HCT116 (cell line): ENCODE data around the gene C10orf143. TPM values are rescaled to one million over a fixed set of nuclear protein-coding genes. Genes with fewer than 3 reads are reported as not detected.

ENCODE experiments used
- ATAC-seq: fragments of 200-7000 bp; cut with Tn5 transposase; 2 replicates; pipeline ENCODE4 v1.9.1; 2020; ENCODE audit warnings: mild to moderate bottlenecking, moderate library complexity
- BruUV-seq: library from RNA; stranded (reverse); fragments of 400-500 nt; replicated peaks from 2 replicates; lab custom pipeline; 2021; lab: Mats Ljungman, UMichigan
- CTCF ChIA-PET: fragments of 300-600 bp; sonication (Branson Sonifier 250); formaldehyde crosslinking; loops from one replicate; lab custom pipeline; 2021; ENCODE audit warnings: antibody characterized with exemption; lab: Charles Lee
- POLR2A ChIA-PET: fragments of 300-600, 350-600 bp; sonication (Branson Sonifier 250); formaldehyde crosslinking; loops from one replicate; lab custom pipeline; 2021; ENCODE audit warnings: antibody characterized with exemption; lab: Charles Lee
- RAD21 ChIA-PET, 2 experiments: fragments of 300-600 bp; sonication (Branson Sonifier 250); formaldehyde crosslinking; loops; one replicate each; lab custom pipeline; 2023; ENCODE audit warnings: low total read pairs in 2 of 2; ENCODE audit not compliant: uncharacterized antibody in 2 of 2, unreplicated experiment in 2 of 2, low non-redundant PET in 1 of 2; lab: Charles Lee
- DNase-seq: peaks from one replicate; pipeline ENCODE4 v3.0.0-alpha.2; 2010; ENCODE audit warnings: low read depth, low spot score
- H2AFZ ChIP-seq: fragments of 200-600 bp; shearing (Covaris generic), sonication (generic); 2 replicates; pipeline ENCODE4 v1.6.1; 2017; ENCODE audit warnings: low read depth, mixed run types, mixed read lengths, antibody characterized with exemption, low read length; ENCODE audit not compliant: poor library complexity, severe bottlenecking
- H3K27ac ChIP-seq: 2 replicates; pipeline ENCODE4 v1.5.1; 2012; ENCODE audit warnings: low read depth, low read length
- H3K27me3 ChIP-seq: fragments of 200-600 bp; sonication (generic); 2 replicates; pipeline ENCODE4 v1.6.1; 2016; ENCODE audit warnings: mixed run types, low read length, mixed read lengths; ENCODE audit not compliant: insufficient read depth
- H3K36me3 ChIP-seq, 2 experiments: fragments of 200-500 bp in 1 of 2; fragments of 200-600 bp in 1 of 2; sonication (Bioruptor generic) in 1 of 2; sonication (generic) in 1 of 2; 2 replicates each; pipeline versions ENCODE4 v1.5.1 to v1.6.1; 2014 to 2016; ENCODE audit warnings: low read length in 2 of 2, inconsistent platforms in 1 of 2, mixed read lengths in 1 of 2, mixed run types in 1 of 2; ENCODE audit not compliant: insufficient read depth in 2 of 2, control insufficient read depth in 1 of 2
- H3K4me1 ChIP-seq, 2 experiments: fragments of 200-600 bp in 1 of 2; sonication (generic) in 1 of 2; 2 replicates each; pipeline versions ENCODE4 v1.5.1 to v1.6.1; 2012 to 2017; ENCODE audit warnings: low read length in 2 of 2, inconsistent platforms in 1 of 2, mild to moderate bottlenecking in 1 of 2, mixed read lengths in 1 of 2, mixed run types in 1 of 2, moderate library complexity in 1 of 2; ENCODE audit not compliant: insufficient read depth in 2 of 2, control insufficient read depth in 1 of 2
- H3K4me2 ChIP-seq: fragments of 200-600 bp; sonication (generic); 2 replicates; pipeline ENCODE4 v1.6.1; 2017; ENCODE audit warnings: mixed run types, low read length, mixed read lengths
- H3K4me3 ChIP-seq, 2 experiments: fragments of 200-600 bp in 1 of 2; sonication (generic) in 1 of 2; replicated peaks in 1 of 2; 2 replicates each; pipeline ENCODE4 v1.5.1; 2011 to 2016; ENCODE audit warnings: low read length in 2 of 2, control low read depth in 1 of 2, low read depth in 1 of 2, mild to moderate bottlenecking in 1 of 2, mixed read lengths in 1 of 2, mixed run types in 1 of 2
- H3K79me2 ChIP-seq: fragments of 200-600 bp; sonication (generic); 2 replicates; pipeline ENCODE4 v1.6.1; 2017; ENCODE audit warnings: mild to moderate bottlenecking, mixed run types, low read length, moderate library complexity, mixed read lengths; ENCODE audit not compliant: insufficient read depth
- H3K9ac ChIP-seq: fragments of 200-600 bp; sonication (generic); 2 replicates; pipeline ENCODE4 v1.6.1; 2016; ENCODE audit warnings: low read length, mixed read lengths
- H3K9me2 ChIP-seq: fragments of 200-600 bp; sonication (generic), shearing (Covaris generic); 2 replicates; pipeline ENCODE4 v1.6.1; 2017; ENCODE audit warnings: mixed run types, mild to moderate bottlenecking, moderate library complexity; ENCODE audit not compliant: insufficient read depth
- H3K9me3 ChIP-seq, 2 experiments: fragments of 200-500 bp in 1 of 2; fragments of 200-600 bp in 1 of 2; sonication (Bioruptor generic) in 1 of 2; sonication (generic) in 1 of 2; 2 replicates each; pipeline ENCODE4 v1.6.1; 2014 to 2017; ENCODE audit warnings: low read length in 2 of 2, mixed read lengths in 2 of 2, inconsistent platforms in 1 of 2, low read depth in 1 of 2, mild to moderate bottlenecking in 1 of 2, mixed run types in 1 of 2, moderate library complexity in 1 of 2; ENCODE audit not compliant: control insufficient read depth in 1 of 2, insufficient read depth in 1 of 2
- H4K20me1 ChIP-seq: fragments of 200-600 bp; sonication (generic), shearing (Covaris generic); 2 replicates; pipeline ENCODE4 v1.6.1; 2017; ENCODE audit warnings: mixed run types, mild to moderate bottlenecking, moderate library complexity; ENCODE audit not compliant: insufficient read depth
- CEBPB ChIP-seq: IDR thresholded peaks from 2 replicates; pipeline ENCODE4 v1.6.1; 2012; ENCODE audit warnings: low read depth
- EGR1 ChIP-seq: IDR thresholded peaks from 2 replicates; pipeline ENCODE4 v1.6.1; 2012; ENCODE audit warnings: low read depth
- JUND ChIP-seq: IDR thresholded peaks from 2 replicates; pipeline ENCODE4 v1.6.1; 2012
- POLR2AphosphoS5 ChIP-seq: IDR thresholded peaks from 2 replicates; pipeline ENCODE4 v1.6.1; 2011; ENCODE audit warnings: mild to moderate bottlenecking, low read depth, low read length, moderate library complexity
- SIN3A ChIP-seq: IDR thresholded peaks from 2 replicates; pipeline ENCODE4 v1.6.1; 2012; ENCODE audit warnings: low read depth
- SP1 ChIP-seq: IDR thresholded peaks from 2 replicates; pipeline ENCODE4 v1.6.1; 2012; ENCODE audit warnings: low read depth
- TCF7L2 ChIP-seq: IDR thresholded peaks from 2 replicates; pipeline ENCODE4 v1.7.0; 2011; ENCODE audit warnings: borderline replicate concordance, inconsistent platforms; ENCODE audit not compliant: insufficient read depth, insufficient read length; ENCODE audit errors: extremely low read depth
- ZFX ChIP-seq: fragments of 450-650 bp; IDR thresholded peaks from 2 replicates; pipeline ENCODE4 v1.6.1; 2017
- intact Hi-C: fragments of 100-400 bp; cut with micrococcal nuclease; formaldehyde crosslinking; loops from 2 replicates; pipeline ENCODE4 v1.10.0; 2022
- total RNA-seq: library from RNA; stranded (reverse); gene quantifications from one replicate; pipeline ENCODE4 v1.2.1, GENCODE V29; 2021; ENCODE audit not compliant: unreplicated experiment
- TF ChIP-seq, protein P1 (sequence below): IDR thresholded peaks from 2 replicates; pipeline ENCODE4 v1.6.1; 2012
- TF ChIP-seq, protein P2 (sequence below): IDR thresholded peaks from 2 replicates; pipeline ENCODE4 v1.6.1; 2011; ENCODE audit warnings: mild to moderate bottlenecking, low read length, moderate library complexity; ENCODE audit not compliant: insufficient replicate concordance; ENCODE audit errors: extremely low read depth
- TF ChIP-seq, protein P3 (sequence below), 3 experiments: fragments of 200-600 bp in 1 of 3; sonication (generic) in 1 of 3; IDR thresholded peaks in 2 of 3; conservative IDR thresholded peaks in 1 of 3; 2 replicates each; pipeline ENCODE4 v1.5.1; 2012 to 2017; ENCODE audit warnings: low read depth in 2 of 3, low read length in 2 of 3, antibody characterized with exemption in 1 of 3, borderline replicate concordance in 1 of 3, control low read depth in 1 of 3, mild to moderate bottlenecking in 1 of 3, mixed read lengths in 1 of 3, mixed run types in 1 of 3, moderate library complexity in 1 of 3; ENCODE audit not compliant: insufficient read depth in 1 of 3

The C10orf143 gene
- total RNA-seq, 1 experiment from 2014 or later: 0.66 TPM

DNA sequence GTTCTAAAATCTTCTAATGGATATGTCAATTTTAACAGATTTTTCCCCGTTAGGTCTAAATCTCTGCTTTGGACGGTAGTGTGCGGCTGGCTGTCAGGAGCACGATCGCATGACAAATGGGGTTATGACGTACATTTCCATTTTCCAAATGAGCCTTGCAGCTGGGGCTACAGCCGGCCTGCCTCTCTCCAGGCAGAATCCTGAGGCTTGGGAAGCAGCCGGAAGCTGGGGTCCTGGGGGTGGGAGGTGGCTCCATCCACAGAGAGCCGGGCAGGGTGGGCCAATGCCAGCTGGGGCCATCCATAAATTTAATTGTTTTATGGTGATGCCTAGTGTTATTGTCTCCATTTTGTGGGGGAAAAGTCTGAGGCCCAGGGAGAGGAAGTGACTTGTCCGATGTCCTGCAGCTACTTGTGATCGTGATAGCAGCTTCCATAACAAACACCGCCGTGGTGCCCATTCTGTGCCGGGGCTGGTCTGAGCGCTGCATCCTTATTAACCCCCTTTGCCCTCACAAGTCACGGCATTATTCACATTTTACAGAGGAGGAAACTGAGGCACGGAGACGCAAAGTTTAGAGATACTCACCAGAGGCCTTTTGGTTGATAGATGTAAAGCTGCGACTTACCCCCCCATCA is 93.5 kb downstream of the C10orf143 start:
- no peak for ATAC-seq

DNA sequence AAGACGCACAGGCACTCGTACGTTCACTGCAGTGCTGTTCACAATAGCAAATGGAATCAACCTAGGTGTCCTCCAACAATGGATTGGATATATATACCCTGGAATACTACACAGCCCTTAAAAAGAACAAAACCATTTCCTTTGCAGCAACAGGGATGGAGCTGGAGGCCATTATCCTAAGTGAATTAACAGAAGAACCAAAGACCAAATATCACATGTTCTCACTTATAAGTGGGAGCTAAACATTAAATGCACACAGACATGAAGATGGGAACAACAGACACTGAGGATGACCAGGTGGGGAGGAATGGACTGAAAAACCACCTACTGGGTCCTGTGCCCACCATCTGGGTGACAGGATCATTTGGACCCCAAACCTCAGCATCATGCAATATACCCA is 94.5 kb downstream of the C10orf143 start:
- Histone ChIP-seq H3K36me3 (no peaks in the 10 kb centered on the region), H3K4me2 (no peak overlapping the region), H2AFZ (no peak overlapping the region), H3K4me1 (no peaks in the 10 kb centered on the region), H4K20me1 (no peaks in the 10 kb centered on the region), H3K79me2 (no peaks in the 10 kb centered on the region), H3K9ac (no peak overlapping the region), H3K4me3 (no peak overlapping the region), H3K9me3 (no peaks in the 10 kb centered on the region), H3K27me3 (no peaks in the 10 kb centered on the region), H3K9me2 (no peaks in the 10 kb centered on the region)
- ChIA-PET POLR2A (no interaction called here), CTCF (no interaction called here)
- BruUV-seq: no TSS peak
- no peak for ATAC-seq
- intact Hi-C loops: no loop called here
- TF ChIP-seq JUND (no peak), SP1 (no peak), CEBPB (no peak), EGR1 (no peak), SIN3A (no peak), ZFX (no peak), POLR2AphosphoS5 (no peak)
- TF ChIP-seq, protein P1, sequence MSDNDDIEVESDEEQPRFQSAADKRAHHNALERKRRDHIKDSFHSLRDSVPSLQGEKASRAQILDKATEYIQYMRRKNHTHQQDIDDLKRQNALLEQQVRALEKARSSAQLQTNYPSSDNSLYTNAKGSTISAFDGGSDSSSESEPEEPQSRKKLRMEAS: no peak
- TF ChIP-seq, protein P2, sequence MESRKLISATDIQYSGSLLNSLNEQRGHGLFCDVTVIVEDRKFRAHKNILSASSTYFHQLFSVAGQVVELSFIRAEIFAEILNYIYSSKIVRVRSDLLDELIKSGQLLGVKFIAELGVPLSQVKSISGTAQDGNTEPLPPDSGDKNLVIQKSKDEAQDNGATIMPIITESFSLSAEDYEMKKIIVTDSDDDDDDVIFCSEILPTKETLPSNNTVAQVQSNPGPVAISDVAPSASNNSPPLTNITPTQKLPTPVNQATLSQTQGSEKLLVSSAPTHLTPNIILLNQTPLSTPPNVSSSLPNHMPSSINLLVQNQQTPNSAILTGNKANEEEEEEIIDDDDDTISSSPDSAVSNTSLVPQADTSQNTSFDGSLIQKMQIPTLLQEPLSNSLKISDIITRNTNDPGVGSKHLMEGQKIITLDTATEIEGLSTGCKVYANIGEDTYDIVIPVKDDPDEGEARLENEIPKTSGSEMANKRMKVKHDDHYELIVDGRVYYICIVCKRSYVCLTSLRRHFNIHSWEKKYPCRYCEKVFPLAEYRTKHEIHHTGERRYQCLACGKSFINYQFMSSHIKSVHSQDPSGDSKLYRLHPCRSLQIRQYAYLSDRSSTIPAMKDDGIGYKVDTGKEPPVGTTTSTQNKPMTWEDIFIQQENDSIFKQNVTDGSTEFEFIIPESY: no peak
- TF ChIP-seq, protein P3, sequence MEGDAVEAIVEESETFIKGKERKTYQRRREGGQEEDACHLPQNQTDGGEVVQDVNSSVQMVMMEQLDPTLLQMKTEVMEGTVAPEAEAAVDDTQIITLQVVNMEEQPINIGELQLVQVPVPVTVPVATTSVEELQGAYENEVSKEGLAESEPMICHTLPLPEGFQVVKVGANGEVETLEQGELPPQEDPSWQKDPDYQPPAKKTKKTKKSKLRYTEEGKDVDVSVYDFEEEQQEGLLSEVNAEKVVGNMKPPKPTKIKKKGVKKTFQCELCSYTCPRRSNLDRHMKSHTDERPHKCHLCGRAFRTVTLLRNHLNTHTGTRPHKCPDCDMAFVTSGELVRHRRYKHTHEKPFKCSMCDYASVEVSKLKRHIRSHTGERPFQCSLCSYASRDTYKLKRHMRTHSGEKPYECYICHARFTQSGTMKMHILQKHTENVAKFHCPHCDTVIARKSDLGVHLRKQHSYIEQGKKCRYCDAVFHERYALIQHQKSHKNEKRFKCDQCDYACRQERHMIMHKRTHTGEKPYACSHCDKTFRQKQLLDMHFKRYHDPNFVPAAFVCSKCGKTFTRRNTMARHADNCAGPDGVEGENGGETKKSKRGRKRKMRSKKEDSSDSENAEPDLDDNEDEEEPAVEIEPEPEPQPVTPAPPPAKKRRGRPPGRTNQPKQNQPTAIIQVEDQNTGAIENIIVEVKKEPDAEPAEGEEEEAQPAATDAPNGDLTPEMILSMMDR (IDR thresholded peaks at IDR 0.05 in 2 of 3, conservative IDR thresholded peaks at IDR 0.05 in 1 of 3; ENCODE audit: borderline replicate concordance in 1 of 3, insufficient read depth in 1 of 3, low read depth in 2 of 3, low read length in 2 of 3): no peak
- TF ChIP-seq, all 23 proteins: peak for 0
- DNase-seq: no peak
- RAD21 ChIA-PET: no interaction called here
- no peak overlapping the region for H3K27ac ChIP-seq

More for the DNA sequence above, 93.5 kb downstream of the C10orf143 start:
- no peak for TF ChIP-seq TCF7L2
- RAD21 ChIA-PET: no interaction called here
- H3K9me3 ChIP-seq: no peaks in the 10 kb centered on the region
- H3K27me3 ChIP-seq: no peaks in the 10 kb centered on the region
- H2AFZ ChIP-seq: no peak overlapping the region
- POLR2A ChIA-PET: no interaction called here
- no peak overlapping the region for H3K9ac ChIP-seq
- H3K4me3 ChIP-seq: no peak overlapping the region
- DNase-seq: no peak
- intact Hi-C loops: no loop called here
- no peaks in the 10 kb centered on the region for H3K79me2 ChIP-seq
- BruUV-seq: no TSS peak
- H3K4me2 ChIP-seq: no peak overlapping the region
- no peaks in the 10 kb centered on the region for H4K20me1 ChIP-seq
- no peaks in the 10 kb centered on the region for H3K36me3 ChIP-seq
- H3K4me1 ChIP-seq: no peaks in the 10 kb centered on the region
- H3K9me2 ChIP-seq: no peaks in the 10 kb centered on the region
- CTCF ChIA-PET: no interaction called here
- no peak overlapping the region for H3K27ac ChIP-seq
